ENCODE results near the gene UBASH3A. TPM values are rescaled to one million over a fixed set of nuclear protein-coding genes. Genes with fewer than 3 reads are reported as not detected.

UBASH3A gene, protein sequence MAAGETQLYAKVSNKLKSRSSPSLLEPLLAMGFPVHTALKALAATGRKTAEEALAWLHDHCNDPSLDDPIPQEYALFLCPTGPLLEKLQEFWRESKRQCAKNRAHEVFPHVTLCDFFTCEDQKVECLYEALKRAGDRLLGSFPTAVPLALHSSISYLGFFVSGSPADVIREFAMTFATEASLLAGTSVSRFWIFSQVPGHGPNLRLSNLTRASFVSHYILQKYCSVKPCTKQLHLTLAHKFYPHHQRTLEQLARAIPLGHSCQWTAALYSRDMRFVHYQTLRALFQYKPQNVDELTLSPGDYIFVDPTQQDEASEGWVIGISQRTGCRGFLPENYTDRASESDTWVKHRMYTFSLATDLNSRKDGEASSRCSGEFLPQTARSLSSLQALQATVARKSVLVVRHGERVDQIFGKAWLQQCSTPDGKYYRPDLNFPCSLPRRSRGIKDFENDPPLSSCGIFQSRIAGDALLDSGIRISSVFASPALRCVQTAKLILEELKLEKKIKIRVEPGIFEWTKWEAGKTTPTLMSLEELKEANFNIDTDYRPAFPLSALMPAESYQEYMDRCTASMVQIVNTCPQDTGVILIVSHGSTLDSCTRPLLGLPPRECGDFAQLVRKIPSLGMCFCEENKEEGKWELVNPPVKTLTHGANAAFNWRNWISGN
- total RNA-seq (2021; ENCODE audit: unreplicated experiment) (0.07 TPM), Bru-seq, nascent RNA (not detected), BruChase-seq, experiment 1, labeled RNA remaining after a 6-hour chase (not detected), BruChase-seq, experiment 2, labeled RNA remaining after a 2-hour chase (percentile 4 among the genes with signal in this experiment)
- polyA plus RNA-seq (2012), result not detected in 2 replicates
- long read RNA-seq, result 0 reads

DNA sequence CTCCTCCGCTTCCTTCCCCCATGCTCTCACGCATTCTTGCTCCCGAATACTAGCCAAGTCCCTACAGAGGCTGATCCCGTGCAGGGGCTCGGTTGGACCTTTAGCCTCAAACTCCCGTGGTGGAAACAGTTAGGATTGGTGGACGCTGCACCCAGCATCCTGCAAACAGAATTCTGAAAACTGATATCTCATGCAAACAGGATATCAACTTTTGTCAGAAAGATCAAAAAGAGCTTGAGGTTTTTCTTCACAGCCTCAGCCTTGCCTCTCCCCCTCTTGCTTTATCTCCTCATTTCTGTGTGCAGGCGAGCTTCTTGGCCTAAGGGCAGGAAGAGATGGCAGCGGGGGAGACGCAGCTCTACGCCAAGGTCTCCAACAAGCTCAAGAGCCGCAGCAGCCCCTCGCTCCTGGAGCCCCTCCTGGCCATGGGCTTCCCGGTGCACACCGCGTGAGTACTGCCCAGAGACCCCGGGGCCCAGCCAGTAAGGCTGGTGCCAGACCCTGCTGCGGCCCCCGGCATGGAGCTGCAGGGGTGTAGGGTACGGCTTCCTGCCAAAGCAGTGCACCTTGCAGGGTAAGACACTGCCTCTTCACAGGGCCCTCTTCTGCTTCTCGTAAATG lies at the start of gene UBASH3A:
TSS of gene UBASH3A (plus strand) at position 292 of the 621 bp plus-strand sequence. CDS start at position 336, 44 bp downstream.
- H3K4me1 ChIP-seq (ENCODE audit: control insufficient read depth in 1 of 2, insufficient read depth in 2 of 2, low read length in 2 of 2), result no peaks in the 10 kb centered on the region
- no peaks in the 10 kb centered on the region for H3K36me3 ChIP-seq (ENCODE audit: control insufficient read depth in 1 of 2, insufficient read depth in 2 of 2, low read length in 2 of 2)
- no TSS peak for BruUV-seq (replicated peaks)
- no peak within 1 kb of the TSS for H2AFZ ChIP-seq (ENCODE audit: low read depth, low read length, poor library complexity, severe bottlenecking)
- RAD21 ChIA-PET (ENCODE audit: low non-redundant PET in 1 of 2, low total read pairs in 2 of 2, uncharacterized antibody in 2 of 2, unreplicated experiment in 2 of 2), result no interaction called here
- no peak within 1 kb of the TSS for H3K4me2 ChIP-seq (ENCODE audit: low read length)
- CTCF ChIA-PET, result interaction anchor here (0.6 to 2.1 kb wide), 2 partner anchors 10 to 22 kb away, joined by 3 to 7 read pairs; no protein-coding TSS in a partner anchor
- H3K9ac ChIP-seq (ENCODE audit: low read length), result no peak within 1 kb of the TSS
- DNase-seq (ENCODE audit: low read depth, low spot score) (no peak), ATAC-seq (no peak)
- H3K27ac ChIP-seq (ENCODE audit: low read depth, low read length), result no peak within 1 kb of the TSS
- no peaks in the 10 kb centered on the region for H3K79me2 ChIP-seq (ENCODE audit: insufficient read depth, low read length)
- no peaks in the 10 kb centered on the region for H3K27me3 ChIP-seq (ENCODE audit: insufficient read depth, low read length)
- intact Hi-C loops (cut with micrococcal nuclease), result no loop called here
- H3K4me3 ChIP-seq (replicated peaks in 1 of 2; ENCODE audit: low read depth in 1 of 2, low read length in 2 of 2), result no peak within 1 kb of the TSS
- POLR2A ChIA-PET, result no interaction called here
- H3K9me3 ChIP-seq (ENCODE audit: control insufficient read depth in 1 of 2, insufficient read depth in 1 of 2, low read depth in 1 of 2, low read length in 2 of 2), result no peaks in the 10 kb centered on the region
- H3K9me2 ChIP-seq (ENCODE audit: insufficient read depth), result no peaks in the 10 kb centered on the region
- no peaks in the 10 kb centered on the region for H4K20me1 ChIP-seq (ENCODE audit: insufficient read depth)
- TF ChIP-seq, protein P1, sequence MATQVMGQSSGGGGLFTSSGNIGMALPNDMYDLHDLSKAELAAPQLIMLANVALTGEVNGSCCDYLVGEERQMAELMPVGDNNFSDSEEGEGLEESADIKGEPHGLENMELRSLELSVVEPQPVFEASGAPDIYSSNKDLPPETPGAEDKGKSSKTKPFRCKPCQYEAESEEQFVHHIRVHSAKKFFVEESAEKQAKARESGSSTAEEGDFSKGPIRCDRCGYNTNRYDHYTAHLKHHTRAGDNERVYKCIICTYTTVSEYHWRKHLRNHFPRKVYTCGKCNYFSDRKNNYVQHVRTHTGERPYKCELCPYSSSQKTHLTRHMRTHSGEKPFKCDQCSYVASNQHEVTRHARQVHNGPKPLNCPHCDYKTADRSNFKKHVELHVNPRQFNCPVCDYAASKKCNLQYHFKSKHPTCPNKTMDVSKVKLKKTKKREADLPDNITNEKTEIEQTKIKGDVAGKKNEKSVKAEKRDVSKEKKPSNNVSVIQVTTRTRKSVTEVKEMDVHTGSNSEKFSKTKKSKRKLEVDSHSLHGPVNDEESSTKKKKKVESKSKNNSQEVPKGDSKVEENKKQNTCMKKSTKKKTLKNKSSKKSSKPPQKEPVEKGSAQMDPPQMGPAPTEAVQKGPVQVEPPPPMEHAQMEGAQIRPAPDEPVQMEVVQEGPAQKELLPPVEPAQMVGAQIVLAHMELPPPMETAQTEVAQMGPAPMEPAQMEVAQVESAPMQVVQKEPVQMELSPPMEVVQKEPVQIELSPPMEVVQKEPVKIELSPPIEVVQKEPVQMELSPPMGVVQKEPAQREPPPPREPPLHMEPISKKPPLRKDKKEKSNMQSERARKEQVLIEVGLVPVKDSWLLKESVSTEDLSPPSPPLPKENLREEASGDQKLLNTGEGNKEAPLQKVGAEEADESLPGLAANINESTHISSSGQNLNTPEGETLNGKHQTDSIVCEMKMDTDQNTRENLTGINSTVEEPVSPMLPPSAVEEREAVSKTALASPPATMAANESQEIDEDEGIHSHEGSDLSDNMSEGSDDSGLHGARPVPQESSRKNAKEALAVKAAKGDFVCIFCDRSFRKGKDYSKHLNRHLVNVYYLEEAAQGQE (IDR thresholded peaks at IDR 0.05; ENCODE audit: low read depth), result no peak
- TF ChIP-seq, protein P2, sequence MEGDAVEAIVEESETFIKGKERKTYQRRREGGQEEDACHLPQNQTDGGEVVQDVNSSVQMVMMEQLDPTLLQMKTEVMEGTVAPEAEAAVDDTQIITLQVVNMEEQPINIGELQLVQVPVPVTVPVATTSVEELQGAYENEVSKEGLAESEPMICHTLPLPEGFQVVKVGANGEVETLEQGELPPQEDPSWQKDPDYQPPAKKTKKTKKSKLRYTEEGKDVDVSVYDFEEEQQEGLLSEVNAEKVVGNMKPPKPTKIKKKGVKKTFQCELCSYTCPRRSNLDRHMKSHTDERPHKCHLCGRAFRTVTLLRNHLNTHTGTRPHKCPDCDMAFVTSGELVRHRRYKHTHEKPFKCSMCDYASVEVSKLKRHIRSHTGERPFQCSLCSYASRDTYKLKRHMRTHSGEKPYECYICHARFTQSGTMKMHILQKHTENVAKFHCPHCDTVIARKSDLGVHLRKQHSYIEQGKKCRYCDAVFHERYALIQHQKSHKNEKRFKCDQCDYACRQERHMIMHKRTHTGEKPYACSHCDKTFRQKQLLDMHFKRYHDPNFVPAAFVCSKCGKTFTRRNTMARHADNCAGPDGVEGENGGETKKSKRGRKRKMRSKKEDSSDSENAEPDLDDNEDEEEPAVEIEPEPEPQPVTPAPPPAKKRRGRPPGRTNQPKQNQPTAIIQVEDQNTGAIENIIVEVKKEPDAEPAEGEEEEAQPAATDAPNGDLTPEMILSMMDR (IDR thresholded peaks at IDR 0.05 in 2 of 3, conservative IDR thresholded peaks at IDR 0.05 in 1 of 3; ENCODE audit: borderline replicate concordance in 1 of 3, insufficient read depth in 1 of 3, low read depth in 2 of 3, low read length in 2 of 3), result no peak
- no peak for TF ChIP-seq SIN3A (IDR thresholded peaks at IDR 0.05; ENCODE audit: low read depth)
- TF ChIP-seq, protein P3, sequence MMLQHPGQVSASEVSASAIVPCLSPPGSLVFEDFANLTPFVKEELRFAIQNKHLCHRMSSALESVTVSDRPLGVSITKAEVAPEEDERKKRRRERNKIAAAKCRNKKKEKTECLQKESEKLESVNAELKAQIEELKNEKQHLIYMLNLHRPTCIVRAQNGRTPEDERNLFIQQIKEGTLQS (IDR thresholded peaks at IDR 0.05), result no peak
- TF ChIP-seq ZFX (IDR thresholded peaks at IDR 0.05), result no peak
- TF ChIP-seq TCF7L2 (IDR thresholded peaks at IDR 0.05; ENCODE audit: borderline replicate concordance, extremely low read depth, insufficient read depth, insufficient read length), result no peak
- no peak for TF ChIP-seq POLR2AphosphoS5 (IDR thresholded peaks at IDR 0.05; ENCODE audit: low read depth, low read length)
- TF ChIP-seq, protein P4, sequence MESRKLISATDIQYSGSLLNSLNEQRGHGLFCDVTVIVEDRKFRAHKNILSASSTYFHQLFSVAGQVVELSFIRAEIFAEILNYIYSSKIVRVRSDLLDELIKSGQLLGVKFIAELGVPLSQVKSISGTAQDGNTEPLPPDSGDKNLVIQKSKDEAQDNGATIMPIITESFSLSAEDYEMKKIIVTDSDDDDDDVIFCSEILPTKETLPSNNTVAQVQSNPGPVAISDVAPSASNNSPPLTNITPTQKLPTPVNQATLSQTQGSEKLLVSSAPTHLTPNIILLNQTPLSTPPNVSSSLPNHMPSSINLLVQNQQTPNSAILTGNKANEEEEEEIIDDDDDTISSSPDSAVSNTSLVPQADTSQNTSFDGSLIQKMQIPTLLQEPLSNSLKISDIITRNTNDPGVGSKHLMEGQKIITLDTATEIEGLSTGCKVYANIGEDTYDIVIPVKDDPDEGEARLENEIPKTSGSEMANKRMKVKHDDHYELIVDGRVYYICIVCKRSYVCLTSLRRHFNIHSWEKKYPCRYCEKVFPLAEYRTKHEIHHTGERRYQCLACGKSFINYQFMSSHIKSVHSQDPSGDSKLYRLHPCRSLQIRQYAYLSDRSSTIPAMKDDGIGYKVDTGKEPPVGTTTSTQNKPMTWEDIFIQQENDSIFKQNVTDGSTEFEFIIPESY (IDR thresholded peaks at IDR 0.05; ENCODE audit: extremely low read depth, insufficient replicate concordance, low read length), result no peak
- TF ChIP-seq JUND (IDR thresholded peaks at IDR 0.05), result no peak
- no peak for TF ChIP-seq ZNF274 (IDR thresholded peaks at IDR 0.05; ENCODE audit: low read depth, low read length)
- TF ChIP-seq RAD21 (IDR thresholded peaks at IDR 0.05; ENCODE audit: low read depth), result no peak
- TF ChIP-seq EZH2 (IDR thresholded peaks at IDR 0.05), result no peak
- TF ChIP-seq, protein P5, sequence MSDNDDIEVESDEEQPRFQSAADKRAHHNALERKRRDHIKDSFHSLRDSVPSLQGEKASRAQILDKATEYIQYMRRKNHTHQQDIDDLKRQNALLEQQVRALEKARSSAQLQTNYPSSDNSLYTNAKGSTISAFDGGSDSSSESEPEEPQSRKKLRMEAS (IDR thresholded peaks at IDR 0.05), result no peak
- TF ChIP-seq CBX3 (IDR thresholded peaks at IDR 0.05; ENCODE audit: low read depth), result no peak
- TF ChIP-seq EZH2phosphoT487 (IDR thresholded peaks at IDR 0.05; ENCODE audit: borderline replicate concordance), result no peak
- TF ChIP-seq CEBPB (IDR thresholded peaks at IDR 0.05; ENCODE audit: low read depth), result no peak

All from HCT116 (cell line).